Measurements from ENCODE around the gene SERTAD2. TPM values are rescaled to one million over a fixed set of nuclear protein-coding genes. Genes with fewer than 3 reads are reported as not detected.

The SERTAD2 gene
- total RNA-seq, 4 donors from 2014 or later: 19.5 to 54.0 (median 20.8) TPM

DNA sequence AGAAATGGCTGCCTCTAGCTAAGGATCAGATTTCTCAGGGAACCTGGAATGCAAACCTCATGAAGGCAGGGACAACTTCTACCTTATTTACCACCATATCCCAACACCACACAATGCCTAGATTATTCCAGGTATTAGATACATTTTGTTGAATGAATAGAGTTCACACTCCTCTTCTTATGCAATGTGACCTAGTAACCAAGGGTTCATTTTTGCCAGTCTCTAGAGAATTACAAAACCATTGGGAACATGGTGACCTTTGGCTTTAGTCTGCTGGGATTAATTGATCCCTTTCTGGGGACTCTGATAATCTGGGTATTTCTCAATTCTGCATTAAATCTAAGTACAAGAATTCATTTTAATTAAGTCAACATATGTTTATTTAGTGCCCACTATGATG lies 35.2 kb upstream of the SERTAD2 start:
- Histone ChIP-seq H3K4me3 (no peak overlapping the region), H3K4me1 (no peaks in the 10 kb centered on the region), H3K36me3 (no peaks in the 10 kb centered on the region), H3K9me3 (no peaks in the 10 kb centered on the region), H3K27me3 (no peaks in the 10 kb centered on the region), H3K27ac (no peak overlapping the region)
- intact Hi-C loops (cut with DNase I): no loop called here
- no peak for DNase-seq
- no peak for TF ChIP-seq POLR2A (IDR thresholded peaks at IDR 0.05)
- TF ChIP-seq, protein P1, sequence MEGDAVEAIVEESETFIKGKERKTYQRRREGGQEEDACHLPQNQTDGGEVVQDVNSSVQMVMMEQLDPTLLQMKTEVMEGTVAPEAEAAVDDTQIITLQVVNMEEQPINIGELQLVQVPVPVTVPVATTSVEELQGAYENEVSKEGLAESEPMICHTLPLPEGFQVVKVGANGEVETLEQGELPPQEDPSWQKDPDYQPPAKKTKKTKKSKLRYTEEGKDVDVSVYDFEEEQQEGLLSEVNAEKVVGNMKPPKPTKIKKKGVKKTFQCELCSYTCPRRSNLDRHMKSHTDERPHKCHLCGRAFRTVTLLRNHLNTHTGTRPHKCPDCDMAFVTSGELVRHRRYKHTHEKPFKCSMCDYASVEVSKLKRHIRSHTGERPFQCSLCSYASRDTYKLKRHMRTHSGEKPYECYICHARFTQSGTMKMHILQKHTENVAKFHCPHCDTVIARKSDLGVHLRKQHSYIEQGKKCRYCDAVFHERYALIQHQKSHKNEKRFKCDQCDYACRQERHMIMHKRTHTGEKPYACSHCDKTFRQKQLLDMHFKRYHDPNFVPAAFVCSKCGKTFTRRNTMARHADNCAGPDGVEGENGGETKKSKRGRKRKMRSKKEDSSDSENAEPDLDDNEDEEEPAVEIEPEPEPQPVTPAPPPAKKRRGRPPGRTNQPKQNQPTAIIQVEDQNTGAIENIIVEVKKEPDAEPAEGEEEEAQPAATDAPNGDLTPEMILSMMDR (IDR thresholded peaks at IDR 0.05): no peak

GRCh38 chr2:64686283-64686956 lies 32.7 kb upstream of the SERTAD2 start:
- DNase-seq: no peak
- H3K9me3 ChIP-seq: no peaks in the 10 kb centered on the region
- no peak overlapping the region for H3K4me3 ChIP-seq
- 69 to 87% methylated on average over 5 of the region's 5 CpGs for WGBS, 2 donors
- no peaks in the 10 kb centered on the region for H3K27me3 ChIP-seq
- intact Hi-C loops (cut with DNase I): no loop called here
- H3K36me3 ChIP-seq: no peaks in the 10 kb centered on the region
- H3K27ac ChIP-seq: no peak overlapping the region
- TF ChIP-seq, protein P1 (IDR thresholded peaks at IDR 0.05): no peak
- no peak for TF ChIP-seq POLR2A (IDR thresholded peaks at IDR 0.05)
- no peaks in the 10 kb centered on the region for H3K4me1 ChIP-seq

- no peak overlapping the region for H3K4me3 ChIP-seq
- intact Hi-C loops (cut with DNase I): no loop called here
- H3K36me3 ChIP-seq: no peaks in the 10 kb centered on the region
- H3K4me1 ChIP-seq: no peaks in the 10 kb centered on the region
- no peak overlapping the region for H3K27ac ChIP-seq
- no peak for TF ChIP-seq POLR2A (IDR thresholded peaks at IDR 0.05)
- TF ChIP-seq, protein P1 (IDR thresholded peaks at IDR 0.05): no peak
- WGBS, 2 donors: 50 to 88% methylated on average over 1 of the region's 1 CpG
- H3K9me3 ChIP-seq: no peaks in the 10 kb centered on the region
- no peaks in the 10 kb centered on the region for H3K27me3 ChIP-seq
- no peak for DNase-seq
Measured at GRCh38 chr2:64685430-64685829, 31.7 kb upstream of the SERTAD2 start.

- Histone ChIP-seq H3K9me3 (no peaks in the 10 kb centered on the region), H3K27me3 (no peaks in the 10 kb centered on the region), H3K4me1 (peaks cover 0 to 9% (median 0%) of the 10 kb centered on the region in 3 donors), H3K27ac (no peak overlapping the region), H3K36me3 (no peaks in the 10 kb centered on the region), H3K4me3 (no peak overlapping the region)
- TF ChIP-seq, protein P1 (IDR thresholded peaks at IDR 0.05): no peak
- no peak for TF ChIP-seq POLR2A (IDR thresholded peaks at IDR 0.05)
- intact Hi-C loops (cut with DNase I): no loop called here
- WGBS, 2 donors: 93 to 94% methylated on average over 9 of the region's 9 CpGs
- no peak for DNase-seq
Measured at GRCh38 chr2:64683771-64684510, 30.2 kb upstream of the SERTAD2 start.

DNA sequence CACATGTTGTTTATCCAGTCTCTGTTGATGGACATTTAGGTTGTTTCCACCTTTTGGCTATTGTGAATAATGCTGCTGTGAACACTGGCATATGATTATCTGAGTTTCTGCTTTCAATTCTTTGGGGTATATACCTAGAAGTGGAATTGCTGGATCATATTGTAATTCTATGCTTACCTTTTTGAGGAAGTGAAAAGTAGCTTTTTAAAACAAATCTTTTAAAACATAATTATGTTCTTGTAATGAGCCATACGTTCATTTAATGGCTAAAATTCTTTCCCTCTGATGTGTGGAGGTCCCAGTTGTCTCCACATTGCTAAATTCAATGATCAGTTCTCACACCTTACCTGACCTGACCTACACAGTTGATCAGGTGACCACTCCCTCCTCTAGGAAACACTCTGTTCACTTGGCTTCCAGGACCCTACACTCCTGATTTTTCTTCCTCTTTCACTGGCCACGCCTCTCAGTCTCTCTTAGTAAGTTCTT lies 27.8 kb upstream of the SERTAD2 start:
- H3K4me1 ChIP-seq: peaks cover 0 to 12% (median 0%) of the 10 kb centered on the region in 3 donors
- intact Hi-C loops (cut with DNase I): no loop called here
- no peak for DNase-seq
- H3K27me3 ChIP-seq: no peaks in the 10 kb centered on the region
- H3K27ac ChIP-seq: no peak overlapping the region
- TF ChIP-seq POLR2A (IDR thresholded peaks at IDR 0.05): no peak
- TF ChIP-seq, protein P1 (IDR thresholded peaks at IDR 0.05): no peak
- no peaks in the 10 kb centered on the region for H3K36me3 ChIP-seq
- 83 to 88% methylated on average over 2 of the region's 2 CpGs for WGBS, 2 donors
- H3K9me3 ChIP-seq: no peaks in the 10 kb centered on the region
- H3K4me3 ChIP-seq: no peak overlapping the region
